Measurements from ENCODE around the gene SERHL2. TPM values are rescaled to one million over a fixed set of nuclear protein-coding genes. Genes with fewer than 3 reads are reported as not detected.
A peak's percentile ranks its signal among the peaks of the same experiment; 100 is the strongest.
"Not testable (repeated sequence)": the region's sequence is repeated elsewhere in the genome, so short reads cannot be mapped to it uniquely, and the experiment has no call there.

The SERHL2 gene, protein sequence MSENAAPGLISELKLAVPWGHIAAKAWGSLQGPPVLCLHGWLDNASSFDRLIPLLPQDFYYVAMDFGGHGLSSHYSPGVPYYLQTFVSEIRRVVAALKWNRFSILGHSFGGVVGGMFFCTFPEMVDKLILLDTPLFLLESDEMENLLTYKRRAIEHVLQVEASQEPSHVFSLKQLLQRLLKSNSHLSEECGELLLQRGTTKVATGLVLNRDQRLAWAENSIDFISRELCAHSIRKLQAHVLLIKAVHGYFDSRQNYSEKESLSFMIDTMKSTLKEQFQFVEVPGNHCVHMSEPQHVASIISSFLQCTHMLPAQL
- 8.2 TPM for polyA plus RNA-seq (ENCODE audit: insufficient read length)
- long read RNA-seq, donor 1, result 0 reads
- long read RNA-seq, donor 2, result 0 reads
- long read RNA-seq, donor 3, result 0 reads
- long read RNA-seq, donor 4, result 0 reads
- long read RNA-seq, donor 5, result 0 reads
- long read RNA-seq, donor 6, partial matches to known transcripts, result 58 of 58 reads
- long read RNA-seq, donor 6, other reads (novel, unspliced or antisense), result 0 of 58 reads
- long read RNA-seq, donor 7, partial matches to known transcripts, result 22 of 68 reads
- long read RNA-seq, donor 7, other reads (novel, unspliced or antisense), result 46 of 68 reads
- long read RNA-seq, donor 8, partial matches to known transcripts, result 6 of 6 reads
- long read RNA-seq, donor 8, other reads (novel, unspliced or antisense), result 0 of 6 reads

- peak; percentile 90 for DNase-seq
These were observed at the start of gene SERHL2 for GRCh38 chr22:42553475-42554361. Gene SERHL2, plus strand, starts transcription at chr22:42553956. Its CDS starts 65 bp downstream, at chr22:42554021.

DNA sequence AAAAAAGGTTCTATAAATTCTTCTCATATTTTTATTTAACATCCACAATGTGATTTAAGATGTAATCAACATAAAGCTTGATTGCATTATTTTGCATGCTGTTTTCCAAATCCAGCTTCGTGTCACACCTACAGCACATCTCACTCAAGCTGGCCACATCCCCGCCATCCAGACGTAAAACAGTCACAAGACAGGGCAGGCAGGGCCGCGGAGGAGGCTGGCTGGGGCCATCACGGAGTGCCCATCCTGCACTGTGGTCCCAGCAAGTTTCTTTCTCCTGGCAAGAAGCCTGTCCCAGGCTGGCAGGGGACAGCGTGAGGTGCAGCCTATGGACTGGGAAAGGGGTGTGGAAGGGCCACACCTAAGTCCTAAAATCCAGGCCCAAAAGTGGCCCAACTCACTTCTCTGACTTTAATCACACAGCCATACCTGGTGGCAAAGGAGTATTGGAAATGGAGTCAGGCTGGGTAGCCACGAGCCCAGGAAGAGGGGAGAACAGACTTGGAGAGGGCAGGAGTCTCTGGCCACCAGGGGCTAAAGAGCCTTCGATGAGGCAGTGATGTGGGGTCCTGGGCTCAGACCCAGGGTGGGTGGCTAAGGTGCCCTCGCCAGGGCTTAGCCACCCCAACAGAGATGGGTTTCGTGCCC lies 45.3 kb upstream of the SERHL2 start:
- DNase-seq, result not testable (repeated sequence)

DNA sequence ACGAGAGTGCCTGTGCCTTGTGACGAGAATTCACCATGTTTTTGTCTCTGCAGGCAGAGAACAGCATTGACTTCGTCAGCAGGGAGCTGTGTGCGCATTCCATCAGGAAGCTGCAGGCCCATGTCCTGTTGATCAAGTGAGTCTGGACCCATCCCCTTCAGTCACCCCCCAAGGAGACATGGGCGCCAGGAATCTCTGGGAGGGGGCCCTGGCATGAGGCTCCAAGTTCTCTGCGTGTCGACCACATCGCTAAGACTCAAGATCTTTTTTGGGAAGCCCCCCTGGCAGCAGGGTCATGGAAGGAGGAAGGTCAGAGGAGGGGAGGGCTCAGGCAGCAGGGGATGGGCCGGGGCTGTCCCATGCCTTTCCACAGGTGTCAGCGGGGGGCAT lies 44.8 kb upstream of the SERHL2 start:
- DNase-seq, result not testable (repeated sequence)

GRCh38 chr22:42509548-42509947 lies 44.2 kb upstream of the SERHL2 start:
- DNase-seq, result no peak

DNA sequence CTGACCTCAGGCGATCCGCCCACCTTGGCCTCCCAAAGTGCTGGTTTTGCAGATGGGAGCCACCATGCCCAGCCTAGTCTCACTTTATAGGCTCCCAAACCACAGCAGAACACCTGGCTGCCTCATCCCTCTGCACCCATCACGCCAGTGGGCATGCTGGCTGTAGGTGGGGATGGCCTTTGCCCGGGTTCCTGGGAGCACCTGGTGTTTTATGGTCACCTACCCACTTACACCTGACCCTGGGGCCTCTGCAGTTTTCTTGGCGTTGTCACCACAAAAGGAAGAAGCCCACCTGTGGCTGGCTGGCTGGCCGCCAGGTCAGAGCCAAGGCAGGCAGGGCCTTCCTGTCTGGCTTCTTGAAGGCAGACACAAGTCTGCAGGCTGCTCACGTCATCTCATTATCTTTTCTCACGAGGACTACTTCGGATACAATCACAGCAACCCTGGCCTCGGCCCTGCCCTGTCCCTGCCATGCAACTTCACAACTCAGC lies 42.3 kb upstream of the SERHL2 start:
- DNase-seq, result no peak

DNA sequence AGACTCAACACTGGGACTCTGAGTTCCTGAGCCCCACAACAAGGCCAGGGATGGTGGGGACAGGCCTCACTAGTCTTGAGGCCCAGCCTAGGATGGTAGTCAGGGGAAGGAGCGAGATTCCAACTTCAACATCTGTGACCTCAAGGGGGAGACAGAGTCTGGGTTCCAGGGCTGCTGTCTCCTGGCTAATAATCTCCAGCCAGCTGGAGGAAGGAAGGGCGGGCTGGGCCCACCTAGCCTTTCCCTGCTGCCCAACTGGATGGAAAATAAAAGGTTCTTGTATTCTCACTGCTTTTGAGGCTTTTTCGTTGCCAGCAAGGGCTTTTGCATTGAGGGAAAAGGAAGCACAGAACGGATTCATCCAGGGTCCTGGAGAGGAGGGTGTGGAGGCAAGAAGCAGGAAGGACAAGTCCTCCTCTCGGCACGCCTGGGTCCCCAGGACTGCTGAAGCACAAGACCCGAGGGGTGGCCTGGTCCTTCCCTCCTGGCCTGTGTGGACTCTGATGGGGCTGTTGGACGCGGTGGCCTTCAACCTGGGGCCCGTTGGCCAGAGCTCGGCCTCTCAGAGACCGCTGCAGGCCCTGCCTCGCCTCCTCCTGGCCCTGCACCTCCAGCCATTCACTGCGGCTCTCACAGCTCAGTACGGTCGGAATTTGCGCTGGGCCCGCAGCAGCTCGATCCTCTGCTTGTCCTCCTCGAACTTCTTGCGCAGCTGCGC lies 41.3 kb upstream of the SERHL2 start:
- DNase-seq, result peak; percentile 53

DNA sequence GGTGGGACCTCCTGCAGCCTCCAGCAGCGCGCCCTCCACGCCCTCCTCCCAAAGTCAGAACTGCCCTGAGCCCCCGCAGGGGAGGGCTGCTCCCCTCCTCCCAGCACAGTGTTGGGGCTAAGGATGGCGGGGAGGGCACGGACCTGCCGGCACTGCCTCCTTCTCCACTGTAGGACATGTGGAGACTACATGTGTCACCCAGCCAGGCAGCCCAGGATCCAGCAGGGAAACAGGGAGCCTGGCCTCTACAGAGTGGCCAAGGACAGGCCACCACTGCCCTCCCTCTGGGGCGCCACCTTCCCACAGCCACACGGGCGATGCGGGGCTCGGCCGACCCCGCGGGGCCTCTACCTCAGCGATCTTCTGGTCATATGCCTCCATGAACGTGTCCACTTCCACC lies 39.4 kb upstream of the SERHL2 start:
- DNase-seq, result not testable (repeated sequence)

DNA sequence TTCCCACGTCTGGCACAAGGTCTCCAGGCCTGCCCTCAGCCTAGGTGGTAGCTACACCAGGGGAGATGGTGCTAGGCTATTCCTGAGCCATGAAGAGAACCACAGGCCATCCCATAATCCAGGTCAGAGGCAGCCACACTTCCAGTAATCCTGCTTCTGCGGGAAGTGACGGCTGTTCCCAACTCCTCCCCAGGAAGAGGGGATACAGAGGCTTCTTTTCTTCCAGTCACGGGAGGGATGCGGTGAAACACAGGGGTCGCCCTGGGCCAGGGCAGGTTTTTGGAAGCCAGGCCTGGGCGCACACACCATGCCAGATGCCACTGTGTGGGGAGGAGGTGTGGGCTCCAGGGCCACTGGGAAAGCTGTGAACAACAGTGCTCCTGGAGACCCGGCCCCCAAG lies 38.5 kb upstream of the SERHL2 start:
- DNase-seq, result not testable (repeated sequence)

GRCh38 chr22:42515896-42516295 lies 37.9 kb upstream of the SERHL2 start:
- no peak for DNase-seq

- not testable (repeated sequence) for DNase-seq
These were observed 36.7 kb upstream of the SERHL2 start for GRCh38 chr22:42517103-42517502.

DNA sequence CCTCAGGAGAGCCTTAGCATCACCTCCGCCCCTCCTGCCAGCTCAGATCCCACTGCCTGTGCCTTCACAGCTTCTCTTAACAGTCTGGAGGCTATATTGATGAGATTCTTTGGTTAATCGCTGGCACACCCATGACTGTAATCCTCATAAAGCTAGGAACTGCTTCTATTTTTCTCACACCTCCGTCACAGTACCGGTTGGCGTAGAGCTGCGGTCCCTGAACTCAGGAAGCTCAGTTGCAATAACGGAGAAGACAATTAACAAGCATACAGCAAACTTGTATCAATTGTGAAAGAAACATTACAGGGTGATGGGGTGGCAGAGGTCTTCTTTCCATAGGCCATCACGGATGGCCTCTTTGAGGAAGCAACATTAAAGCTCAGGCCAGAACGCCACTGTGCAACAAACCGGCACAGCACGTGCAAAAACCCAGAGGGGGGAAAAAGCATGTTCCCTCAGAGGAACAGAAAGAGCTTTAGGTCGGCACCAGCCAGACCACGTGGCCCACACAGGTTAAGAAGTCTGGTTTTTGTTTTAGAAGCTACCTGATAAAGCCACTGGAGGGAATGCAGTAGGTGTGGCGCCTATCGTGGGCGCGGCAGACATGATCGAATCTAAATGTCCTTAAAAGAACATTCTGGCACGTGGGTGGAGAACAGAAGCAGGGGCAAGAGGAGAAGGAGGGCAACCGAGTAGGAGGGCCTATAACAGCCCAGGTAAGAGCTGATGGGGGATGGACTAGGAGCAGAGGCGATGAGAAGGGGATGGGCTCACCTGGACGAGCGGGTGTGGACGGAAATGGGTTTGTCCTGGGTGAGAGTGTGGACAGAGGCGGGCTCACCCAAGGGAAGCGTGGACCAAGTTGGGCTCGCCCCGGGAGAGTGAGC lies 34.9 kb upstream of the SERHL2 start:
- DNase-seq, result not testable (repeated sequence)

GRCh38 chr22:42519525-42520401 lies 34.0 kb upstream of the SERHL2 start, which contains the start of gene RRP7A:
Gene RRP7A, minus strand, starts transcription at chr22:42519796. Its CDS starts 10 bp downstream, at chr22:42519786.
- peak; percentile 81 for DNase-seq

DNA sequence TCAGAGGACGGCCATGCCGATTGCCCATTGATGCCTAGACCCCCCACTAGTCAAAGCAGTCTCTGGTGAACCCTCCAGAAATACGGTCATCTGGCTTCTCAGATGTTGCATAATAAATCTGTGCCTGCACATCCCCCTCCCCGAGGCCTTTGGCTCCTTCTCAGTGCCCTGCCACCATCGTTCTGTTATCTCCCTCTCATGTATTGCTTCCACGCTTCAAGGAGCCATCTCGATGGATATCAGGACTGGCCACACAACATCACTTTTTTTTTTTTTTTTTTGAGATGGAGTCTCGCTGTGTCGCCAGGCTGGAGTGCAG lies 32.6 kb upstream of the SERHL2 start:
- DNase-seq, result no peak

- DNase-seq, result no peak
These were observed 31.2 kb upstream of the SERHL2 start for GRCh38 chr22:42522546-42522945.

DNA sequence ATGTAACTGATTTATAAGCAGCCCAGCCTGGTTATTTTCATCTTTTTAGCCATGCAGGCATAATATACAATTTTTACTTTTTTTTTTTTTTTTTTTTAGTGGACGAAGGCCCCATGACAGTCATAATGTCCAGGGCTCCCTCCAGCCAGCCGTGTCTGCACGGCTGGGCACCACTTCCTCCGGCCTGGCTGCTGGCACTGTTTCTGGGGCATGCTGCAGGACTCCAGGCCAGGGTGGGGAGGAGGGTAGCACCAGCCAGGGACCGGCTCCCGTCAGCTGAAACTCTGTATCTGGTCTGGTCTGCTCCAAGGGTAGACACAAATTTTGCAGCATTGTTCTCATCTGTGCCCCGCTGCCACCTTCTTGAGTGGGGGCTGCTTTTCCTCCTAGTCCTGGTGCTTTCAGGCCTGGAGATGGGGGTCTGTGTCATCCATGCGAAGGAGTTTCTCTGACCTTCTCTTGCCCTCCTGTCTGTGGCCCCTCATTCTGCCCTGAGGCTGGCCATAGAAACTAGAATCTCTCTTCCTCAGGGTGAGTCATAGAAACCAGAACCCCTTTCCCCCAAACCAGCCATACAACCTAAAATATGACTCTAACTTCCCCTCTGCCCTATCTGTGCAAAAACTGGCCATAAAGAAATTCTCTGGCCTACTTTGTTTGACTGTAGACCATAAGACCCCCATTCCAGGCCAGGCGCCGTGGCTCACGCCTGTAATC lies 25.0 kb upstream of the SERHL2 start:
- no peak for DNase-seq

GRCh38 chr22:42529435-42529834 lies 24.3 kb upstream of the SERHL2 start:
- not testable (repeated sequence) for DNase-seq

GRCh38 chr22:42531401-42532084 lies 22.2 kb upstream of the SERHL2 start:
- not testable (repeated sequence) for DNase-seq

GRCh38 chr22:42533638-42533977 lies 20.1 kb upstream of the SERHL2 start:
- DNase-seq, result no peak

Data from left kidney (tissue), 8 donors.